Activated CD4-positive, alpha-beta T cell treated with anti-CD3 and anti-CD28 coated beads for 36 hours (primary cell): ENCODE measurements around the gene BRINP1. TPM values are rescaled to one million over a fixed set of nuclear protein-coding genes. Genes with fewer than 3 reads are reported as not detected.

Experiments used
- ATAC-seq: fragments of 200-7000 bp; cut with Tn5 transposase; one replicate; pipeline ENCODE4 v1.10.0; 2021; ENCODE audit warnings: mild to moderate bottlenecking, moderate library complexity
- CTCF ChIA-PET: fragments of 350-600 bp; sonication (Branson Sonifier 250); formaldehyde crosslinking; loops from one replicate; lab custom pipeline; 2021; ENCODE audit warnings: antibody characterized with exemption; lab: Charles Lee
- POLR2A ChIA-PET: fragments of 350-600 bp; sonication (Branson Sonifier 250); formaldehyde crosslinking; loops from one replicate; lab custom pipeline; 2021; ENCODE audit warnings: antibody characterized with exemption, inconsistent platforms; lab: Charles Lee
- DNase-seq: peaks from one replicate; pipeline ENCODE4 v3.0.0-alpha.2; 2020
- H3K27ac Mint-ChIP-seq: one replicate; pipeline ENCODE4 v1.8.0; 2021; ENCODE audit warnings: mixed read lengths
- H3K27me3 Mint-ChIP-seq: one replicate; pipeline ENCODE4 v1.8.0; 2021; ENCODE audit warnings: mixed read lengths
- H3K36me3 Mint-ChIP-seq: one replicate; pipeline ENCODE4 v1.8.0; 2021; ENCODE audit warnings: low read depth, mixed read lengths
- H3K4me1 Mint-ChIP-seq: one replicate; pipeline ENCODE4 v1.8.0; 2021; ENCODE audit warnings: mixed read lengths
- H3K4me3 Mint-ChIP-seq: one replicate; pipeline ENCODE4 v1.8.0; 2021; ENCODE audit warnings: mild to moderate bottlenecking, moderate library complexity, mixed read lengths
- H3K9me3 Mint-ChIP-seq: one replicate; pipeline ENCODE4 v1.8.0; 2021; ENCODE audit warnings: low read depth, mixed read lengths
- intact Hi-C, 2 experiments: fragments of 100-400 bp; cut with DNase I in 1 of 2; cut with micrococcal nuclease in 1 of 2; formaldehyde crosslinking; loops; one replicate each; pipeline versions ENCODE4 v1.14.2 to v1.15.1; 2022 to 2024; cut with DNase I, micrococcal nuclease
- total RNA-seq, 2 experiments: library from RNA; stranded (reverse); gene quantifications; one replicate each; pipeline ENCODE4 v1.2.3, GENCODE V29; 2021

The BRINP1 gene
- total RNA-seq, result not detected

GRCh38 chr9:119368681-119369581 lies at the start of gene BRINP1:
BRINP1 (minus strand) TSS chr9:119369435; CDS start chr9:119313355, 56,080 bp downstream.
- ChIA-PET CTCF (no interaction called here), POLR2A (no interaction called here)
- no peak for ATAC-seq

GRCh38 chr9:119418721-119419120 lies 49.5 kb upstream of the BRINP1 start:
- peaks cover 2% of the 10 kb centered on the region for H3K9me3 Mint-ChIP-seq
- intact Hi-C loops, result no loop called here
- no peak overlapping the region for H3K27ac Mint-ChIP-seq
- DNase-seq (no peak), ATAC-seq (no peak)
- CTCF ChIA-PET, result no interaction called here
- no peaks in the 10 kb centered on the region for H3K36me3 Mint-ChIP-seq
- no peaks in the 10 kb centered on the region for H3K27me3 Mint-ChIP-seq
- no peaks in the 10 kb centered on the region for H3K4me1 Mint-ChIP-seq
- no peak overlapping the region for H3K4me3 Mint-ChIP-seq
- POLR2A ChIA-PET, result no interaction called here

More at GRCh38 chr9:119368681-119369581, at the start of gene BRINP1:
- H3K27ac Mint-ChIP-seq, result no peak within 1 kb of the TSS
- intact Hi-C loops, result loop anchor here in 1 of 2 experiments (10.0 kb wide), 1 partner anchor 1724 kb away; no protein-coding TSS in a partner anchor
- H3K4me1 Mint-ChIP-seq, result peaks cover 3% of the 10 kb centered on the region
- DNase-seq, result peak; percentile 7
- H3K4me3 Mint-ChIP-seq, result no peak within 1 kb of the TSS
- H3K36me3 Mint-ChIP-seq, result peaks cover 5% of the 10 kb centered on the region
- H3K9me3 Mint-ChIP-seq, result peaks cover 15% of the 10 kb centered on the region
- H3K27me3 Mint-ChIP-seq, result peaks cover 31% of the 10 kb centered on the region

GRCh38 chr9:119416793-119417192 lies 47.6 kb upstream of the BRINP1 start:
- H3K9me3 Mint-ChIP-seq, result peaks cover 2% of the 10 kb centered on the region
- no peak for DNase-seq
- H3K36me3 Mint-ChIP-seq, result no peaks in the 10 kb centered on the region
- no peak overlapping the region for H3K4me3 Mint-ChIP-seq
- ChIA-PET CTCF (interaction anchor here (0.6 kb wide), 1 partner anchor 30 kb away, joined by 3 read pairs; no protein-coding TSS in a partner anchor), POLR2A (no interaction called here)
- H3K4me1 Mint-ChIP-seq, result no peaks in the 10 kb centered on the region
- no peak overlapping the region for H3K27ac Mint-ChIP-seq
- intact Hi-C loops, result no loop called here
- ATAC-seq, result no peak
- H3K27me3 Mint-ChIP-seq, result no peaks in the 10 kb centered on the region

GRCh38 chr9:119412399-119412798 lies 43.2 kb upstream of the BRINP1 start:
- H3K4me3 Mint-ChIP-seq, result no peak overlapping the region
- POLR2A ChIA-PET, result no interaction called here
- CTCF ChIA-PET, result no interaction called here

GRCh38 chr9:119409552-119409951 lies 40.3 kb upstream of the BRINP1 start:
- H3K4me3 Mint-ChIP-seq, result no peak overlapping the region
- intact Hi-C loops, result no loop called here
- no peak for DNase-seq
- no peak for ATAC-seq
- POLR2A ChIA-PET, result no interaction called here
- H3K4me1 Mint-ChIP-seq, result no peaks in the 10 kb centered on the region
- H3K27ac Mint-ChIP-seq, result no peak overlapping the region
- CTCF ChIA-PET, result no interaction called here
- H3K36me3 Mint-ChIP-seq, result no peaks in the 10 kb centered on the region
- H3K9me3 Mint-ChIP-seq, result no peaks in the 10 kb centered on the region
- no peaks in the 10 kb centered on the region for H3K27me3 Mint-ChIP-seq

More at GRCh38 chr9:119412399-119412798, 43.2 kb upstream of the BRINP1 start:
- Mint-ChIP-seq H3K4me1 (no peaks in the 10 kb centered on the region), H3K9me3 (no peaks in the 10 kb centered on the region), H3K27me3 (no peaks in the 10 kb centered on the region), H3K36me3 (no peaks in the 10 kb centered on the region), H3K27ac (no peak overlapping the region)
- intact Hi-C loops, result no loop called here
- ATAC-seq (no peak), DNase-seq (no peak)

GRCh38 chr9:119400606-119401005 lies 31.4 kb upstream of the BRINP1 start:
- H3K4me3 Mint-ChIP-seq, result no peak overlapping the region
- no peaks in the 10 kb centered on the region for H3K36me3 Mint-ChIP-seq
- CTCF ChIA-PET, result no interaction called here
- POLR2A ChIA-PET, result no interaction called here
- H3K4me1 Mint-ChIP-seq, result no peaks in the 10 kb centered on the region
- no peak overlapping the region for H3K27ac Mint-ChIP-seq
- intact Hi-C loops, result no loop called here
- H3K9me3 Mint-ChIP-seq, result peaks cover 3% of the 10 kb centered on the region
- H3K27me3 Mint-ChIP-seq, result no peaks in the 10 kb centered on the region
- no peak for ATAC-seq
- DNase-seq, result no peak

- ChIA-PET POLR2A (no interaction called here), CTCF (no interaction called here)
- no peaks in the 10 kb centered on the region for H3K4me1 Mint-ChIP-seq
- intact Hi-C loops, result no loop called here
- DNase-seq (no peak), ATAC-seq (no peak)
- H3K36me3 Mint-ChIP-seq, result no peaks in the 10 kb centered on the region
- H3K27me3 Mint-ChIP-seq, result no peaks in the 10 kb centered on the region
- H3K27ac Mint-ChIP-seq, result no peak overlapping the region
- no peak overlapping the region for H3K4me3 Mint-ChIP-seq
- peaks cover 3% of the 10 kb centered on the region for H3K9me3 Mint-ChIP-seq
These were observed 29.1 kb upstream of the BRINP1 start for GRCh38 chr9:119398350-119398749.

GRCh38 chr9:119391878-119392277 lies 22.6 kb upstream of the BRINP1 start:
- no peaks in the 10 kb centered on the region for H3K4me1 Mint-ChIP-seq
- CTCF ChIA-PET, result no interaction called here
- ATAC-seq, result no peak
- no peaks in the 10 kb centered on the region for H3K27me3 Mint-ChIP-seq
- H3K4me3 Mint-ChIP-seq, result no peak overlapping the region
- POLR2A ChIA-PET, result no interaction called here
- H3K9me3 Mint-ChIP-seq, result peaks cover 6% of the 10 kb centered on the region
- no peaks in the 10 kb centered on the region for H3K36me3 Mint-ChIP-seq
- no peak overlapping the region for H3K27ac Mint-ChIP-seq
- intact Hi-C loops, result no loop called here
- DNase-seq, result no peak

GRCh38 chr9:119375892-119376291 lies 6.7 kb upstream of the BRINP1 start:
- no peaks in the 10 kb centered on the region for H3K4me1 Mint-ChIP-seq
- H3K9me3 Mint-ChIP-seq, result peaks cover 5% of the 10 kb centered on the region
- CTCF ChIA-PET, result no interaction called here
- POLR2A ChIA-PET, result no interaction called here
- no peak overlapping the region for H3K27ac Mint-ChIP-seq
- H3K4me3 Mint-ChIP-seq, result no peak overlapping the region
- intact Hi-C loops, result loop anchor here in 1 of 2 experiments (10.0 kb wide), 1 partner anchor 969 kb away; no protein-coding TSS in a partner anchor
- H3K27me3 Mint-ChIP-seq, result peaks cover 7% of the 10 kb centered on the region
- DNase-seq (peak; percentile 24), ATAC-seq (no peak)
- no peaks in the 10 kb centered on the region for H3K36me3 Mint-ChIP-seq

- POLR2A ChIA-PET, result no interaction called here
- H3K4me3 Mint-ChIP-seq, result no peak overlapping the region
- H3K27ac Mint-ChIP-seq, result no peak overlapping the region
- H3K36me3 Mint-ChIP-seq, result peaks cover 5% of the 10 kb centered on the region
- DNase-seq (no peak), ATAC-seq (no peak)
- H3K27me3 Mint-ChIP-seq, result peaks cover 25% of the 10 kb centered on the region
- CTCF ChIA-PET, result no interaction called here
- intact Hi-C loops, result loop anchor here in 1 of 2 experiments (10.0 kb wide), 1 partner anchor 972 kb away; no protein-coding TSS in a partner anchor
- peaks cover 15% of the 10 kb centered on the region for H3K9me3 Mint-ChIP-seq
- peaks cover 3% of the 10 kb centered on the region for H3K4me1 Mint-ChIP-seq
These were observed 3.7 kb upstream of the BRINP1 start for GRCh38 chr9:119372951-119373350.

GRCh38 chr9:119370816-119371215 lies 1.6 kb upstream of the BRINP1 start:
- H3K9me3 Mint-ChIP-seq, result peaks cover 15% of the 10 kb centered on the region
- POLR2A ChIA-PET, result no interaction called here
- H3K27ac Mint-ChIP-seq, result no peak overlapping the region
- no peak overlapping the region for H3K4me3 Mint-ChIP-seq
- peaks cover 3% of the 10 kb centered on the region for H3K4me1 Mint-ChIP-seq
- peaks cover 5% of the 10 kb centered on the region for H3K36me3 Mint-ChIP-seq
- ATAC-seq (no peak), DNase-seq (peak; percentile 49)
- intact Hi-C loops, result loop anchor here in 1 of 2 experiments (10.0 kb wide), 1 partner anchor 974 kb away; no protein-coding TSS in a partner anchor
- H3K27me3 Mint-ChIP-seq, result peaks cover 31% of the 10 kb centered on the region
- CTCF ChIA-PET, result no interaction called here
